Aorta (tissue), 5 donors: ENCODE data around the gene PDK1. TPM values are rescaled to one million over a fixed set of nuclear protein-coding genes. Genes with fewer than 3 reads are reported as not detected.

ENCODE experiments used
- ATAC-seq: fragments of 200-7000 bp; cut with Tn5 transposase; one replicate; pipeline ENCODE4 v1.9.1; 2022; ENCODE audit warnings: moderate library complexity; ENCODE audit not compliant: low FRiP score
- DNase-seq, 2 donors: peaks; one replicate each; pipeline ENCODE4 v3.0.0-alpha.2; 2020
- H3K27ac ChIP-seq, 2 donors: one replicate each; pipeline ENCODE4 v1.5.1; 2013; ENCODE audit warnings: low read length in 2 of 2, mild to moderate bottlenecking in 2 of 2, moderate library complexity in 2 of 2, control low read depth in 1 of 2, inconsistent platforms in 1 of 2, low read depth in 1 of 2
- H3K27me3 ChIP-seq, 2 donors: one replicate each; pipeline ENCODE4 v1.6.1; 2013; ENCODE audit warnings: control low read depth in 1 of 2, low read length in 1 of 2, mild to moderate bottlenecking in 1 of 2, moderate library complexity in 1 of 2; ENCODE audit not compliant: insufficient read depth in 2 of 2, control insufficient read depth in 1 of 2
- H3K36me3 ChIP-seq, 2 donors: one replicate each; pipeline ENCODE4 v1.6.1; 2013; ENCODE audit warnings: control low read depth in 1 of 2, low read length in 1 of 2, mild to moderate bottlenecking in 1 of 2; ENCODE audit not compliant: insufficient read depth in 2 of 2, control insufficient read depth in 1 of 2
- H3K4me1 ChIP-seq, 2 donors: one replicate each; pipeline ENCODE4 v1.6.1; 2013; ENCODE audit warnings: low read length in 2 of 2, control low read depth in 1 of 2, mild to moderate bottlenecking in 1 of 2, moderate library complexity in 1 of 2; ENCODE audit not compliant: insufficient read depth in 2 of 2, control insufficient read depth in 1 of 2
- H3K4me3 ChIP-seq, 2 donors: one replicate each; pipeline ENCODE4 v1.5.1; 2013; ENCODE audit warnings: low read length in 2 of 2, control low read depth in 1 of 2, mild to moderate bottlenecking in 1 of 2
- H3K9me3 ChIP-seq: one replicate; pipeline ENCODE4 v1.6.1; 2013; ENCODE audit warnings: mild to moderate bottlenecking, low read length; ENCODE audit not compliant: control insufficient read depth
- WGBS, 2 donors: extraction: QIAGEN DNeasy Blood & Tissue Kit; methylation state at CpG; one replicate each; pipeline ENCODE4 v1.1.7; 2013; 5-methylcytosine and 5-hydroxymethylcytosine counted together
- intact Hi-C, 2 donors: fragments of 100-400 bp; cut with DNase I; formaldehyde crosslinking; loops; one replicate each; pipeline versions ENCODE4 v1.14.2 to v1.15.0; 2022
- polyA plus RNA-seq, 2 donors: library from polyadenylated mRNA; stranded (reverse); fragments of 200-250 nt; gene quantifications; one replicate each; pipeline ENCODE4 v1.2.3, GENCODE V29; 2013
- total RNA-seq, 2 donors: library from RNA; stranded (reverse); fragmentation: NEBNext Ultra II Directional; extraction: Animal tissue kit (Norgen Biotek cat#: 25700); gene quantifications; one replicate each; pipeline ENCODE4 v1.2.1, GENCODE V29; 2021
- donor health status: healthy with polysubstance abuse.
- donor health status: Bipolar disorder and iron deficiency.
- donor health status: DM: no; HTN: no; CAD: no.
- donor health status: DM: no; HTN: no; CAD: no.
- donor health status: DM: yes; HTN: yes; CAD: no.

Gene PDK1
- total and polyA plus RNA-seq, 4 donors: 1.9 to 38.7 (median 15.3) TPM

GRCh38 chr2:172630181-172630580 is 74.3 kb downstream of the PDK1 start:
- H3K4me3 ChIP-seq: no peak overlapping the region
- DNase-seq (no peak), ATAC-seq (no peak)
- H3K4me1 ChIP-seq: no peaks in the 10 kb centered on the region
- no peak overlapping the region for H3K27ac ChIP-seq
- intact Hi-C loops: no loop called here
- no peaks in the 10 kb centered on the region for H3K36me3 ChIP-seq
- no peaks in the 10 kb centered on the region for H3K27me3 ChIP-seq
- H3K9me3 ChIP-seq: no peaks in the 10 kb centered on the region

GRCh38 chr2:172634477-172634876 is 78.6 kb downstream of the PDK1 start:
- H3K27ac ChIP-seq: no peak overlapping the region
- DNase-seq: no peak
- no peak overlapping the region for H3K4me3 ChIP-seq
- no peaks in the 10 kb centered on the region for H3K27me3 ChIP-seq
- no peaks in the 10 kb centered on the region for H3K36me3 ChIP-seq
- intact Hi-C loops: no loop called here
- 16 to 18% methylated on average over 3 of the region's 3 CpGs for WGBS, 2 donors
- no peaks in the 10 kb centered on the region for H3K4me1 ChIP-seq
- ATAC-seq: no peak
- no peaks in the 10 kb centered on the region for H3K9me3 ChIP-seq

DNA sequence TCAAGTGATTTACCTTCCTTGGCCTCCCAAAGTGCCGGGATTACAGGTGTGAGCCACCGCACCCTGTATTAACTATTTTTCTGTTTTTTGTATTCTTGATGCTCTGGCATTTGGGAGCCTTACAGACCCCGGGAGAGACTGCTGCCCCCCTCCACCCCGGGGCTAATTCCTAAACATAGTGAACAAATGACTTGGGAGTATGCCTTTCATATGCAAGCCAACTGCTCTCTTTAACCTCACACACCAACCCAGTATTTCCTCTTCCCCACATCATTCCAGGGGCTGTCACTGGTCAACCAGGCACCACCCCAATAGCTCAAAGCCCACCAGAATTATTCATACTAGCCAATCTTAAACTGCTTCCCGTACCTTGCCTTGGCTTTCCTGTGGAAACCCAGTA is 79.7 kb downstream of the PDK1 start:
- no peak overlapping the region for H3K27ac ChIP-seq
- DNase-seq (no peak), ATAC-seq (no peak)
- no peaks in the 10 kb centered on the region for H3K4me1 ChIP-seq
- no peaks in the 10 kb centered on the region for H3K36me3 ChIP-seq
- 91 to 98% methylated on average over 5 of the region's 5 CpGs for WGBS, 2 donors
- H3K27me3 ChIP-seq: no peaks in the 10 kb centered on the region
- H3K9me3 ChIP-seq: no peaks in the 10 kb centered on the region
- no peak overlapping the region for H3K4me3 ChIP-seq
- intact Hi-C loops: no loop called here

- DNase-seq (no peak), ATAC-seq (no peak)
- no peaks in the 10 kb centered on the region for H3K4me1 ChIP-seq
- H3K27me3 ChIP-seq: no peaks in the 10 kb centered on the region
- 88 to 89% methylated on average over 3 of the region's 3 CpGs for WGBS, 2 donors
- no peaks in the 10 kb centered on the region for H3K36me3 ChIP-seq
- H3K27ac ChIP-seq: no peak overlapping the region
- no peaks in the 10 kb centered on the region for H3K9me3 ChIP-seq
- H3K4me3 ChIP-seq: no peak overlapping the region
- intact Hi-C loops: no loop called here
These were observed 83.4 kb downstream of the PDK1 start for GRCh38 chr2:172639256-172639655.

DNA sequence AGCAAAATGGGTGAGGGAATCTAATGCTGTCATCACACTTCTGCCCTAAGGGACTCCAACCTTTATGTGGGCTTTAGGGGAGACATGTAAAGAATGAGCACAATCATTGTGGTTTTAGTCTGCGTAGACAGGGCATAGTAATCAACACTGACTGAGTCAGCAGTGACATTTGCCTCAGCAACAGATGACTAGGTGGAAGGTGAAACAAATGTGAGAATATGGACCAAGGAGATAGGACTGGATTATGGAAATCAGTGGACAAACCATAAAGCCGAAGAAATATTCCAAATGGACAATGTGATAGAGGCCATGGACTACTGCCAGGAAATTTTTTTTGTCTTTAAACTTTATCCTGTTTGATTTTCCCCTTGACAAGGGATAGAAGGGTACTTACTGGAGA is 83.9 kb downstream of the PDK1 start:
- no peaks in the 10 kb centered on the region for H3K9me3 ChIP-seq
- intact Hi-C loops: no loop called here
- H3K27me3 ChIP-seq: no peaks in the 10 kb centered on the region
- H3K4me3 ChIP-seq: no peak overlapping the region
- WGBS, 2 donors: 86 to 92% methylated on average over 2 of the region's 2 CpGs
- H3K36me3 ChIP-seq: no peaks in the 10 kb centered on the region
- H3K4me1 ChIP-seq: no peaks in the 10 kb centered on the region
- no peak for DNase-seq
- no peak overlapping the region for H3K27ac ChIP-seq
- ATAC-seq: no peak

DNA sequence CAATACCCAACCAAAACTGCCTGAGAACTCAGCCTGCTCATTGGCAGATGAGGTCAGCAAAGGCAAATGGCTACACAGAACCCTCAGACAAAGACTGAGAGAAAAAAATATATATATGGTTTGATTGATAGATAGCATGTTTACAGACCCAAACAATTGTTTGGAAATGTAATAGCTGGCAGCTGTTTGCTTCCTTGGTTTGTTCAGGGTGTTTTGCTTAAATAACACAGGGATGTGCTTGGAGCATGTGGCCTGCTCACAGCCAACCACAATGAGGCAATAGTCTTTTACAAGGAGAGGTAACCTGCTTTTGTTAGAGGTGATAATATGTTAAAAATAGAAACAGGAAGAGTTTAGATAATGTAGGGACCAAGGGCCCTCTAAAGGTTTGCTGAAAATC is 84.5 kb downstream of the PDK1 start:
- no peak for ATAC-seq

DNA sequence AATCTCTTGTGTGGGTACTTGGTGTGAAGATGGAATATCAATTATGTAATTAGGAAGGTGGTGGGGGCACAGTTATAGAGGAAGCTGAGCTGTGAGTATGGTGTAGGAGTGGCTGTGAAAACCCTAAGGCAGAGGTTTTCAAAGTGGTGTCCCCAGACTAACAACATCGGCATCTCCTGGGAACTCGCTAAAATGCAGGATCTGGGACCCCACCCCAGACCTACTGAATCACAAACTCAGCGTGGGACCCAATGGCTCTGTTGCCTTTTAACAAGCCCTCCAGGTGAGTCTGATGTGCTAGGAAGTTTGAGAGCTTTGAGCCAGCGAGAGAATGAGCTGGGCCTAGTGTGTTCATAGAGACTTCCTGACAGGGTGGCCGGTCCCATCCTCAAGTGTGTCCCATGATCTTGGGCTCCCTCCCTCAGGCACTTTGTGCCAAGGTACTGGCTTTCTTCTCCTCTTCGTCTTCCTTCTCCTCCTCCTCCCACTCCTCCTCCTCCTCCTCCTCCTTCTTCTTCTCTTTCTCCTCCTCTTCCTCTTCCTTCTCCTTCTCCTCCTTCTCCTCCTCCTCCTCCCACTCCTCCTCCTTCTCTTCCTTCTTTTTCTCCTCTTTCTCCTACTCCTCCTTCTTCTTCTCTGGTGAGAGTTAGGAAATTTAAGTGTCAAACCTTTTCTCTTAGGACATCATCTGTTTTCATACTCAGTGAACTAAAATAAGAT is 86.6 kb downstream of the PDK1 start:
- DNase-seq: no peak
- intact Hi-C loops: no loop called here

More for the DNA sequence above, 84.5 kb downstream of the PDK1 start:
- H3K4me1 ChIP-seq: no peaks in the 10 kb centered on the region
- no peaks in the 10 kb centered on the region for H3K9me3 ChIP-seq
- no peak overlapping the region for H3K4me3 ChIP-seq
- DNase-seq: no peak
- H3K27ac ChIP-seq: no peak overlapping the region
- intact Hi-C loops: no loop called here
- no peaks in the 10 kb centered on the region for H3K27me3 ChIP-seq
- no peaks in the 10 kb centered on the region for H3K36me3 ChIP-seq

GRCh38 chr2:172643142-172643541 is 87.3 kb downstream of the PDK1 start:
- no peak for DNase-seq
- 81 to 85% methylated on average over 6 of the region's 6 CpGs for WGBS, 2 donors
- no peak overlapping the region for H3K4me3 ChIP-seq

More for the DNA sequence above, 86.6 kb downstream of the PDK1 start:
- H3K36me3 ChIP-seq: no peaks in the 10 kb centered on the region
- WGBS, 2 donors: 76 to 80% methylated on average over 6 of the region's 6 CpGs
- H3K4me3 ChIP-seq: no peak overlapping the region
- no peak for ATAC-seq
- H3K27me3 ChIP-seq: no peaks in the 10 kb centered on the region
- no peak overlapping the region for H3K27ac ChIP-seq
- no peaks in the 10 kb centered on the region for H3K4me1 ChIP-seq
- no peaks in the 10 kb centered on the region for H3K9me3 ChIP-seq

GRCh38 chr2:172647439-172647838 is 91.5 kb downstream of the PDK1 start:
- intact Hi-C loops: no loop called here
- Histone ChIP-seq H3K27ac (no peak overlapping the region), H3K36me3 (no peaks in the 10 kb centered on the region), H3K9me3 (peaks cover 3% of the 10 kb centered on the region), H3K4me1 (no peaks in the 10 kb centered on the region), H3K27me3 (no peaks in the 10 kb centered on the region), H3K4me3 (no peak overlapping the region)
- ATAC-seq (no peak), DNase-seq (no peak)
- WGBS, 2 donors: 86 to 92% methylated on average over 1 of the region's 1 CpG

More at GRCh38 chr2:172643142-172643541, 87.3 kb downstream of the PDK1 start:
- Histone ChIP-seq H3K27me3 (no peaks in the 10 kb centered on the region), H3K36me3 (no peaks in the 10 kb centered on the region), H3K9me3 (no peaks in the 10 kb centered on the region), H3K4me1 (no peaks in the 10 kb centered on the region), H3K27ac (no peak overlapping the region)
- no peak for ATAC-seq
- intact Hi-C loops: no loop called here
